ENCODE results near the gene RBCK1. TPM values are rescaled to one million over a fixed set of nuclear protein-coding genes. Genes with fewer than 3 reads are reported as not detected.

Gene RBCK1
- total and polyA plus RNA-seq, 9 of the 15 experiments (the other 6 are each of a cell fraction or from before 2014, with no cell fraction given), result 5.9 to 59.3 (median 26.5) TPM

DNA sequence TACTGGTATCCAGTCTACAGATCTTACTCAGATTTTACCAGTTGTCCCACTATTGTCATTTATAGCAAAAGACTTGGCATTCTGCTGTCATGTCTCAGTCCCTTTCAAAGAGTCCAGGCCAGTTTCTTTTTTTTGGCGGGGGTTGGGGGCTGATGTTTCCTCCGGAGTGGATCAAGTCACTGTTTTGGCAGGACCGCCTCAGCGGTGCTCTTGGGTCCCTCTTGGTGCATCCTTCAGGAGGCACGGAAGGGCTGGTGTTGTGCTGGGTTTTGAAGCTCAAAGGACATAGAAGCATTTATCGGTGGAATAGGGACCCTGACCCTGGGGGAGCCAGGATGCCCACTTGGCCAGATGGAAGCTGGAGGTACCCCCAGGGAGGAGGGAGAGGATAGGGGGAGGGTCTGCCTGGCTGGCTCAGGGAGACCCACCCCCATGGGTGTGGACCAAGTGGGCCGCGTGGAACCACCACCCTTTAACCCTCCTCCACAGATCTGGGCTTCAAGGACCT lies 10.8 kb downstream of the RBCK1 start:
- Histone ChIP-seq H3K4me1 (replicated peaks in 1 of 2; ENCODE audit: control insufficient read depth in 2 of 2, insufficient read depth in 2 of 2, low read length in 2 of 2) (peaks cover 11 to 35% of the 10 kb centered on the region in 2 experiments; a peak in 4 of 5 replicates), H3K9ac (ENCODE audit: insufficient read depth in 1 of 2, low read depth in 2 of 2, low read length in 2 of 2) (no peak overlapping the region), H3K27ac (ENCODE audit: extremely low read depth, low read depth, low read length) (no peak overlapping the region), H3K36me3 (ENCODE audit: control insufficient read depth, insufficient read depth, low read length) (peaks cover 24% of the 10 kb centered on the region; the same call in 2 of the 3 replicates), H4K20me1 (replicated peaks; ENCODE audit: control insufficient read depth, insufficient read depth, low read length) (no peaks in the 10 kb centered on the region), H3K9me1 (ENCODE audit: control insufficient read depth, insufficient read depth, low read length) (no peaks in the 10 kb centered on the region), H3K27me3 (ENCODE audit: control insufficient read depth in 2 of 2, insufficient read depth in 2 of 2, low read length in 2 of 2) (no peaks in the 10 kb centered on the region), H3K4me3 (no peak overlapping the region), H3K9me3 (replicated peaks; ENCODE audit: control insufficient read depth, insufficient read depth, low read depth, low read length) (no peaks in the 10 kb centered on the region; the same call in 1 of the 2 replicates), H3K79me2 (ENCODE audit: control insufficient read depth, insufficient read depth, low read length) (peaks cover 4% of the 10 kb centered on the region; the same call in 2 of the 3 replicates), H2AFZ (ENCODE audit: low read depth, low read length) (no peak overlapping the region), H3K4me2 (ENCODE audit: insufficient read depth, low read length) (no peak overlapping the region)
- in situ Hi-C loops (cut with MboI) (no loop called here), intact Hi-C loops (cut with micrococcal nuclease) (no loop called here)
- DNase-seq (ENCODE audit: extremely low read depth in 1 of 4, low spot score in 3 of 4), result no peak
- TF ChIP-seq ZNF217 (CRISPR knock-in tag; IDR thresholded peaks at IDR 0.05), result no peak
- TF ChIP-seq, protein P1, sequence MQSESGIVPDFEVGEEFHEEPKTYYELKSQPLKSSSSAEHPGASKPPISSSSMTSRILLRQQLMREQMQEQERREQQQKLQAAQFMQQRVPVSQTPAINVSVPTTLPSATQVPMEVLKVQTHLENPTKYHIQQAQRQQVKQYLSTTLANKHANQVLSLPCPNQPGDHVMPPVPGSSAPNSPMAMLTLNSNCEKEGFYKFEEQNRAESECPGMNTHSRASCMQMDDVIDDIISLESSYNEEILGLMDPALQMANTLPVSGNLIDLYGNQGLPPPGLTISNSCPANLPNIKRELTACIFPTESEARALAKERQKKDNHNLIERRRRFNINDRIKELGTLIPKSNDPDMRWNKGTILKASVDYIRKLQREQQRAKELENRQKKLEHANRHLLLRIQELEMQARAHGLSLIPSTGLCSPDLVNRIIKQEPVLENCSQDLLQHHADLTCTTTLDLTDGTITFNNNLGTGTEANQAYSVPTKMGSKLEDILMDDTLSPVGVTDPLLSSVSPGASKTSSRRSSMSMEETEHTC (IDR thresholded peaks at IDR 0.05), result no peak
- no peak for ATAC-seq
- CTCF ChIA-PET (ENCODE audit: low intra/inter-chr PET ratio), result no interaction called here
- POLR2A ChIA-PET, result no interaction called here
- FAIRE-seq, result no peak
- WGBS (ENCODE audit: insufficient coverage, low coverage, missing lambda C conversion rate), result 94% methylated on average over 8 of the region's 8 CpGs
- BruUV-seq (replicated peaks), result no TSS peak

DNA sequence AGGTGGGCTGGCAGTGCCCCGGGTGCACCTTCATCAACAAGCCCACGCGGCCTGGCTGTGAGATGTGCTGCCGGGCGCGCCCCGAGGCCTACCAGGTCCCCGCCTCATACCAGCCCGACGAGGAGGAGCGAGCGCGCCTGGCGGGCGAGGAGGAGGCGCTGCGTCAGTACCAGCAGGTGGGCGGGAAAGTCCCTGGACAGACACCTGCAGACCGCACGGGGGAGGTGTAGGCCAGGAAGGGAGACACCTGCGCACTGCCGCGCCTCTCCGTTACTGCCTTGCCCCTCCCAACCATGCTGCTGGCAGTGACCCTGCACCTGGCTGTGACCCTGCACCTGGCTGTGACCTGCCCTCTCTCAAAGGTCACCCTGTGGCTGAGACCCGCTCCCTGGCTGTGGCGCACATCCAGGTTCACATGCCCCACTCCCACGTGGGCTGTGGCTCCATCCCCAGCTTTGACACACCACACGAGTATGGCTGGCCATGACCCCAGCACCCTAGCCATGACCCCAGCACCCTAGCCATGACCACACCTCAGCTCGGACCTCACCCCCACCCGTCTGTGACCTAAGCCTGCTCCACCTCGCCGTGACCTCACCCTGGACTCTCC lies 11.6 kb downstream of the RBCK1 start:
- no peak for ATAC-seq
- in situ Hi-C loops (cut with MboI), result no loop called here

More for the DNA sequence above, 11.6 kb downstream of the RBCK1 start:
- H3K9me1 ChIP-seq (ENCODE audit: control insufficient read depth, insufficient read depth, low read length), result no peaks in the 10 kb centered on the region
- TF ChIP-seq NCOR1 (IDR thresholded peaks at IDR 0.05), result no peak
- 0 out of 2 replicates have a peak, but pooled peaks have one; percentile 35 for TF ChIP-seq ZNF143 (CRISPR knock-in tag; IDR thresholded peaks at IDR 0.05)
- TF ChIP-seq CCNT2 (IDR thresholded peaks at IDR 0.05; ENCODE audit: borderline replicate concordance, extremely low read depth, insufficient read length, low read depth, low read length), result no peak
- TF ChIP-seq, protein P2, sequence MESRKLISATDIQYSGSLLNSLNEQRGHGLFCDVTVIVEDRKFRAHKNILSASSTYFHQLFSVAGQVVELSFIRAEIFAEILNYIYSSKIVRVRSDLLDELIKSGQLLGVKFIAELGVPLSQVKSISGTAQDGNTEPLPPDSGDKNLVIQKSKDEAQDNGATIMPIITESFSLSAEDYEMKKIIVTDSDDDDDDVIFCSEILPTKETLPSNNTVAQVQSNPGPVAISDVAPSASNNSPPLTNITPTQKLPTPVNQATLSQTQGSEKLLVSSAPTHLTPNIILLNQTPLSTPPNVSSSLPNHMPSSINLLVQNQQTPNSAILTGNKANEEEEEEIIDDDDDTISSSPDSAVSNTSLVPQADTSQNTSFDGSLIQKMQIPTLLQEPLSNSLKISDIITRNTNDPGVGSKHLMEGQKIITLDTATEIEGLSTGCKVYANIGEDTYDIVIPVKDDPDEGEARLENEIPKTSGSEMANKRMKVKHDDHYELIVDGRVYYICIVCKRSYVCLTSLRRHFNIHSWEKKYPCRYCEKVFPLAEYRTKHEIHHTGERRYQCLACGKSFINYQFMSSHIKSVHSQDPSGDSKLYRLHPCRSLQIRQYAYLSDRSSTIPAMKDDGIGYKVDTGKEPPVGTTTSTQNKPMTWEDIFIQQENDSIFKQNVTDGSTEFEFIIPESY (CRISPR knock-in tag; IDR thresholded peaks at IDR 0.05), result peak; percentile 87; the same call in 1 of the 2 replicates
- H3K9ac ChIP-seq (ENCODE audit: insufficient read depth in 1 of 2, low read depth in 2 of 2, low read length in 2 of 2), result no peak overlapping the region
- H4K20me1 ChIP-seq (replicated peaks; ENCODE audit: control insufficient read depth, insufficient read depth, low read length), result no peaks in the 10 kb centered on the region
- no peaks in the 10 kb centered on the region; the same call in 2 of the 3 replicates for H3K79me2 ChIP-seq (ENCODE audit: control insufficient read depth, insufficient read depth, low read length)
- intact Hi-C loops (cut with micrococcal nuclease), result no loop called here
- no TSS peak for BruUV-seq (replicated peaks)
- H2AFZ ChIP-seq (ENCODE audit: low read depth, low read length), result no peak overlapping the region
- H3K4me1 ChIP-seq (replicated peaks in 1 of 2; ENCODE audit: control insufficient read depth in 2 of 2, insufficient read depth in 2 of 2, low read length in 2 of 2), result peaks cover 11 to 35% of the 10 kb centered on the region in 2 experiments; a peak in 4 of 5 replicates
- no peak overlapping the region for H3K4me3 ChIP-seq
- H3K36me3 ChIP-seq (ENCODE audit: control insufficient read depth, insufficient read depth, low read length), result peaks cover 25% of the 10 kb centered on the region; the same call in 2 of the 3 replicates
- no peaks in the 10 kb centered on the region; the same call in 1 of the 2 replicates for H3K9me3 ChIP-seq (replicated peaks; ENCODE audit: control insufficient read depth, insufficient read depth, low read depth, low read length)
- POLR2A ChIA-PET, result no interaction called here
- no peak overlapping the region for H3K4me2 ChIP-seq (ENCODE audit: insufficient read depth, low read length)
- no peaks in the 10 kb centered on the region for H3K27me3 ChIP-seq (ENCODE audit: control insufficient read depth in 2 of 2, insufficient read depth in 2 of 2, low read length in 2 of 2)
- FAIRE-seq (no peak), DNase-seq (ENCODE audit: extremely low read depth in 1 of 4, low spot score in 3 of 4) (no peak)
- H3K27ac ChIP-seq (ENCODE audit: extremely low read depth, low read depth, low read length), result no peak overlapping the region
- 81% methylated on average over 9 of the region's 32 CpGs for WGBS (ENCODE audit: insufficient coverage, low coverage, missing lambda C conversion rate)
- CTCF ChIA-PET (ENCODE audit: low intra/inter-chr PET ratio), result no interaction called here
